Stimulated activated CD8-positive, alpha-beta memory T cell treated with anti-CD3 and anti-CD28 coated beads, Interleukin-15, amount 100 ng/mL, for 24 hours (primary cell): ENCODE results near the gene TIMM22.

Experiments
- DNase-seq: peaks from one replicate; pipeline ENCODE4 v3.0.0-alpha.2; 2020; ENCODE audit warnings: low read depth

TIMM22 gene

GRCh38 chr17:1022278-1023024, 25.5 kb downstream of the TIMM22 start:
- no peak for DNase-seq

- no peak for DNase-seq
Observed at GRCh38 chr17:1024076-1024475, 27.1 kb downstream of the TIMM22 start.

GRCh38 chr17:1025733-1026598, 29.0 kb downstream of the TIMM22 start:
- no peak for DNase-seq

GRCh38 chr17:1026599-1026975, 29.7 kb downstream of the TIMM22 start:
- no peak for DNase-seq

GRCh38 chr17:1027044-1027443, 30.1 kb downstream of the TIMM22 start:
- DNase-seq = no peak

- DNase-seq = no peak
Observed at GRCh38 chr17:1029196-1029921, 32.4 kb downstream of the TIMM22 start.

- no peak for DNase-seq
Observed at GRCh38 chr17:1029922-1030644, 33.2 kb downstream of the TIMM22 start.

GRCh38 chr17:1030684-1031532, 34.0 kb downstream of the TIMM22 start:
- DNase-seq = no peak

GRCh38 chr17:1031711-1032110, 34.8 kb downstream of the TIMM22 start:
- no peak for DNase-seq

GRCh38 chr17:1032391-1032790, 35.5 kb downstream of the TIMM22 start:
- DNase-seq = no peak

GRCh38 chr17:1033503-1033902, 36.6 kb downstream of the TIMM22 start:
- no peak for DNase-seq

- DNase-seq = no peak
Observed at GRCh38 chr17:1034652-1035210, 37.8 kb downstream of the TIMM22 start.

- no peak for DNase-seq
Observed at GRCh38 chr17:1035546-1036170, 38.7 kb downstream of the TIMM22 start.

- no peak for DNase-seq
Observed at GRCh38 chr17:1036171-1036844, 39.4 kb downstream of the TIMM22 start.

GRCh38 chr17:1036845-1037237, 39.9 kb downstream of the TIMM22 start:
- no peak for DNase-seq

- DNase-seq = no peak
Observed at GRCh38 chr17:1037238-1037879, 40.4 kb downstream of the TIMM22 start.

- no peak for DNase-seq
Observed at GRCh38 chr17:1038459-1039122, 41.7 kb downstream of the TIMM22 start.

- no peak for DNase-seq
Observed at GRCh38 chr17:1039123-1039507, 42.2 kb downstream of the TIMM22 start.
